Tibial nerve (tissue), 4 donors: Measurements from ENCODE around the gene CYGB. TPM values are rescaled to one million over a fixed set of nuclear protein-coding genes. Genes with fewer than 3 reads are reported as not detected.
"Not testable (repeated sequence)": the region's sequence is repeated elsewhere in the genome, so short reads cannot be mapped to it uniquely, and the experiment has no call there.

Experiments used
- DNase-seq, 2 donors: peaks; one replicate each; pipeline ENCODE4 v3.0.0-alpha.2; 2019; ENCODE audit warnings: low spot score in 2 of 2
- H3K27ac ChIP-seq, 4 donors: fragments of 200-600 bp; sonication (generic) in 3 of 4; one replicate each; pipeline ENCODE4 v1.5.1; 2017 to 2019; ENCODE audit warnings: mild to moderate bottlenecking in 1 of 4
- H3K27me3 ChIP-seq, 2 donors: fragments of 200-600 bp; sonication (generic) in 1 of 2; one replicate each; pipeline versions ENCODE4 v1.5.1 to v1.6.0; 2017 to 2019
- H3K36me3 ChIP-seq, 3 donors: fragments of 200-600 bp; sonication (generic); one replicate each; pipeline ENCODE4 v1.5.1; 2018 to 2019
- H3K4me1 ChIP-seq, 4 donors: fragments of 200-600 bp; sonication (generic) in 3 of 4; one replicate each; pipeline ENCODE4 v1.5.1; 2017 to 2019
- H3K4me3 ChIP-seq, 4 donors: fragments of 200-600 bp; sonication (generic) in 3 of 4; one replicate each; pipeline ENCODE4 v1.5.1; 2017 to 2019; ENCODE audit warnings: mild to moderate bottlenecking in 1 of 4, moderate library complexity in 1 of 4
- H3K9me3 ChIP-seq, 4 donors: fragments of 200-600 bp; sonication (generic) in 3 of 4; one replicate each; pipeline ENCODE4 v1.5.1; 2017 to 2019
- EP300 ChIP-seq, 2 donors: sonication (generic); formaldehyde crosslinking; IDR thresholded peaks; one replicate each; pipeline ENCODE4 v1.6.1; 2017; ENCODE audit warnings: antibody characterized with exemption in 2 of 2, mild to moderate bottlenecking in 1 of 2
- POLR2A ChIP-seq, 2 donors: fragments of 450-650 bp; IDR thresholded peaks; one replicate each; pipeline ENCODE4 v1.6.1; 2017; ENCODE audit warnings: antibody characterized with exemption in 2 of 2, mild to moderate bottlenecking in 2 of 2, moderate library complexity in 2 of 2
- WGBS, 2 donors: methylation state at CpG; one replicate each; pipeline ENCODE4 v1.1.5; 2018; 5-methylcytosine and 5-hydroxymethylcytosine counted together
- total RNA-seq, 4 donors: library from RNA; depleted of rRNA; stranded (reverse); fragments of >200 nt; gene quantifications; one replicate each; pipeline ENCODE4 v1.1.0, GENCODE V29; 2016
- TF ChIP-seq, protein P1 (sequence below), 5 experiments: fragments of 200-600 bp in 3 of 5; fragments of 450-650 bp in 2 of 5; sonication (generic) in 3 of 5; IDR thresholded peaks; one replicate each; pipeline ENCODE4 v1.5.1; 2016 to 2019; ENCODE audit warnings: antibody characterized with exemption in 5 of 5, mild to moderate bottlenecking in 3 of 5, moderate library complexity in 2 of 5

The CYGB gene
- total RNA-seq, 4 donors from 2014 or later, result 40.2 to 59.2 (median 48.8) TPM

DNA sequence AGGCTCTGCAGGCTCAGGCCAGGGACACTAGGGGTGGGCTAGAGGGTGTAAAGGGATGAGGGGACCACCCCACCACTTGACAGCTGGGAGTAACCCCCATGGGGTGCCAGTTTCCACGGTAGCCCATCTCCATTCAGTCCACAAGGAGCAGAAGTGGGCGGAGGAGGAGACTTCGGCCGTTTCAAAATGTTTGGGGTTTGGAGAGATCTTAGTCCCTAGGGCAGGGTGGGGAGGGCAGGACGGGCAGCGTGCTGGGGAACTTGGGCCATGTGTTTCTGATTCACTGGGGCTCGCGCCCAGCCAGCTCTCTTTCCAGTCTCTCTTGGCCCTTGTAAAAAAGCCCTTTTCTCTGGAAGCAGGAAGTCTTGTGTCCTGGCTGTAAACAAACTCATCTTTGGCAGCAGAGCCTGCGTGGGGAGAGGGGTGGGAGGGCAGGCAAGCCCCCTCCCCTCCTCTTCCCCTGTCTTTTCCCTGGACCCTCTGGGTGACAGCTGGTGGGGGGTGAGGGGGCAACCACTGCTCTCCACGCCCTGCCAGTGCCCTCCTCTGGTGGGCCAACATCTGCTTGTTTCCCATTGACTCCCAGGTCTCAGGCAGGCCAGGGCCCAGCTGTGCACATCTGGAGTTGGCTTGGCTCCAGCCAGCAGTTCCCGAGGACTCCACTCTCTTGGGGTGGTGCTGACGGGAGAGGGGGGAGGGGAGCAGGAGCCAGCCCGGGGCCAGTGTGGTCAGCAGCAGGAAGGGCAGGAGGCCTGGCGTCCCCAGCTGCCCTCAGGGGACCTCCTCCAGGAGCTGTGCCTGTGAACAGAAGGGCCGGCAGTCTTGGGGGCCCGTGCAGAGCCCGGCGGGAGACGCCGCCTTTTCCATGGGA, 8.1 kb downstream of the CYGB start:
- Histone ChIP-seq H3K4me1 (peaks cover 0 to 72% (median 59%) of the 10 kb centered on the region in 4 donors), H3K27ac (peak overlapping the region; percentile 81 to 99 (median 92)), H3K9me3 (no peaks in the 10 kb centered on the region), H3K4me3 (peak overlapping the region; percentile 3 to 30 (median 15)), H3K36me3 (no peaks in the 10 kb centered on the region), H3K27me3 (no peaks in the 10 kb centered on the region)
- 5 to 15% methylated on average over 15 to 20 of the region's 20 CpGs for WGBS, 2 donors
- TF ChIP-seq, protein P1, sequence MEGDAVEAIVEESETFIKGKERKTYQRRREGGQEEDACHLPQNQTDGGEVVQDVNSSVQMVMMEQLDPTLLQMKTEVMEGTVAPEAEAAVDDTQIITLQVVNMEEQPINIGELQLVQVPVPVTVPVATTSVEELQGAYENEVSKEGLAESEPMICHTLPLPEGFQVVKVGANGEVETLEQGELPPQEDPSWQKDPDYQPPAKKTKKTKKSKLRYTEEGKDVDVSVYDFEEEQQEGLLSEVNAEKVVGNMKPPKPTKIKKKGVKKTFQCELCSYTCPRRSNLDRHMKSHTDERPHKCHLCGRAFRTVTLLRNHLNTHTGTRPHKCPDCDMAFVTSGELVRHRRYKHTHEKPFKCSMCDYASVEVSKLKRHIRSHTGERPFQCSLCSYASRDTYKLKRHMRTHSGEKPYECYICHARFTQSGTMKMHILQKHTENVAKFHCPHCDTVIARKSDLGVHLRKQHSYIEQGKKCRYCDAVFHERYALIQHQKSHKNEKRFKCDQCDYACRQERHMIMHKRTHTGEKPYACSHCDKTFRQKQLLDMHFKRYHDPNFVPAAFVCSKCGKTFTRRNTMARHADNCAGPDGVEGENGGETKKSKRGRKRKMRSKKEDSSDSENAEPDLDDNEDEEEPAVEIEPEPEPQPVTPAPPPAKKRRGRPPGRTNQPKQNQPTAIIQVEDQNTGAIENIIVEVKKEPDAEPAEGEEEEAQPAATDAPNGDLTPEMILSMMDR (IDR thresholded peaks at IDR 0.05), result peak in 4 of 5 experiments; percentile 1 to 45 (median 18)
- TF ChIP-seq EP300 (IDR thresholded peaks at IDR 0.05) (peak; percentile 58 to 81), POLR2A (IDR thresholded peaks at IDR 0.05) (no peak)
- DNase-seq, result peak; percentile 84 to 87

- peak overlapping the region; percentile 81 to 99 (median 92) for H3K27ac ChIP-seq
- 43 to 56% methylated on average over 27 to 31 of the region's 31 CpGs for WGBS, 2 donors
- H3K36me3 ChIP-seq, result no peaks in the 10 kb centered on the region
- H3K4me3 ChIP-seq, result peak overlapping the region in 2 of 4 donors; percentile 19 to 30
- DNase-seq, result no peak
- no peaks in the 10 kb centered on the region for H3K27me3 ChIP-seq
- H3K4me1 ChIP-seq, result peaks cover 0 to 76% (median 61%) of the 10 kb centered on the region in 4 donors
- no peak for TF ChIP-seq EP300 (IDR thresholded peaks at IDR 0.05)
- TF ChIP-seq, protein P1 (IDR thresholded peaks at IDR 0.05), result peak in 1 of 5 experiments; percentile 27
- no peaks in the 10 kb centered on the region for H3K9me3 ChIP-seq
Measured at GRCh38 chr17:76528528-76529223, 8.8 kb downstream of the CYGB start.

DNA sequence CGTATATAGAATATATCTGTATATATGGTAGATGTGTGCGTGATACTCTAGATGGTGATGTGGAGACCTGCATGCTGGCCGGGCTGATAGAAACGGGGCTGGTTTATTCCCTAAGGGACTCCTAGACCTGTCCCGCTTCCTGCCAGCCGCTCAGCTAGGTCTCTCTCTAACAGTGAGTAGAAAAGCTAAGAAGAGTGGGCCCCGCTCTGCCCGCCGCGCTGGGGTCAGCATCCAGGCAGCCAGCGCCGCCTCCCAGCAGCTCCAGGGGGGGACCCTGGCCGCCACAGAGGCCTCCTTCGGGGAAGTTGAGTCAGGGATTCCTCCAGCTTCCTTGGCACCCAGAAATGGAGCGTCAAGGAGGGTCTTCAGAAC, 9.4 kb downstream of the CYGB start:
- Histone ChIP-seq H3K27ac (peak overlapping the region; percentile 81 to 99 (median 92)), H3K36me3 (no peaks in the 10 kb centered on the region), H3K4me3 (peak overlapping the region in 1 of 4 donors; percentile 30), H3K4me1 (peaks cover 0 to 81% (median 62%) of the 10 kb centered on the region in 4 donors), H3K27me3 (no peaks in the 10 kb centered on the region), H3K9me3 (no peaks in the 10 kb centered on the region)
- no peak for TF ChIP-seq POLR2A (IDR thresholded peaks at IDR 0.05)
- TF ChIP-seq, protein P1 (IDR thresholded peaks at IDR 0.05), result no peak
- no peak for TF ChIP-seq EP300 (IDR thresholded peaks at IDR 0.05)
- no peak for DNase-seq
- WGBS, 2 donors, result 71 to 73% methylated on average over 15 of the region's 15 CpGs

DNA sequence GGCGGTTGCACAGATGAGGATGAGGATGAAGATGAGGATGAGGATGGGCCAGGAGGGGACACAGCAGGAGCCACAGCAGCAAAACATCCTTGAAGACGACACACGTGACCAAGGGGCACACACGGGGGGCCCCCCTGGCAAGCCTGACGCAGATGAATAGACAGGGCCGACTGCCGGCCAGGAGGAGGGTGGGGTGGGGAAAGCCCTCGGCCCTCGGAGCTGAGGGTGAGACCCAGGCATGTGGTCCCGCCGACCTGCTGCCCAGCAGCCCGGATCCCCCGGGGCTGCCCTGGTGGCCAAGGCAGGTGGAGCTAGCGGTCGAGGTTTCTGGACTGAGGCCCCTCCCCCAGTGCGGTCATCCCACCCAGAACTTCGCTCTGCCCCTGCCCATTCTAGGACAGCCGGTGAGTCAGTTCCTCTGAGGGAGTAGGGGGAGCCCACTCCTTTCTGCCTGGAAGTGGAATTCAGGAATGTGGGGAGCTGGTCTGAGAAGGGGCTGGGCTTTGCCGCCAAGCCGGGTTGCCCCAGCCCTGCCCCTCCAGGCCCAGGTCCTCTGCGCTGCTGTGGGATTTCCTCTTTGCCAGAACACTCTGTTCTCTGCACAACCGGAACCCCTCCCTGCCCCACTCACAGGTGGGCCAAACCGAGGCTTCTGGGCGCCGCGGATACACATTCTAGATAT, 9.9 kb downstream of the CYGB start:
- Histone ChIP-seq H3K27me3 (no peaks in the 10 kb centered on the region), H3K4me3 (peak overlapping the region in 1 of 4 donors; percentile 30), H3K9me3 (no peaks in the 10 kb centered on the region), H3K4me1 (peaks cover 0 to 81% (median 62%) of the 10 kb centered on the region in 4 donors), H3K27ac (peak overlapping the region; percentile 81 to 99 (median 92)), H3K36me3 (no peaks in the 10 kb centered on the region)
- DNase-seq, result peak; percentile 67 to 73
- TF ChIP-seq, protein P1 (IDR thresholded peaks at IDR 0.05), result peak in 2 of 5 experiments; percentile 72 to 77
- TF ChIP-seq EP300 (IDR thresholded peaks at IDR 0.05), result peak; percentile 82 to 87
- peak in 1 of 2 donors; percentile 31 for TF ChIP-seq POLR2A (IDR thresholded peaks at IDR 0.05)
- 26 to 41% methylated on average over 23 to 24 of the region's 26 CpGs for WGBS, 2 donors

GRCh38 chr17:76527016-76527415, 10.5 kb downstream of the CYGB start:
- not testable (repeated sequence) for H3K9me3 ChIP-seq, H3K27me3 ChIP-seq, H3K36me3 ChIP-seq, DNase-seq, H3K4me3 ChIP-seq
- Histone ChIP-seq H3K27ac (peak overlapping the region; percentile 72 to 99 (median 92)), H3K4me1 (peaks cover 0 to 75% (median 62%) of the 10 kb centered on the region in 4 donors)
- WGBS, 2 donors, result 73 to 80% methylated on average over 9 of the region's 9 CpGs

DNA sequence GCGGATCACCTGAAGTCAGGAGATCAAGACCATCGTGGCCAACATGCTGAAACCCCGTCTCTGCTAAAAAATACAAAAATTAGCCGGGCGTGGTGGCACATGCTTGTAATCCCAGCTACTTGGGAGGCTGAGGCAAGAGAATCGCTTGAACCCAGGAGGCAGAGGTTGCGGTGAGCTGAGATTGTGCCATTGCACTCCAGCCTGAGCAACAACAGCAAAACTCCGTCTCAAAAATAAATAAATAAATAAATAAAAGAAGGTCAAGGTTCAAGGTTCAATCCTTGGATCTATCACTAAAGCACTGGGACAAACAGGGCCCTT, 12.0 kb downstream of the CYGB start:
- not testable (repeated sequence) for H3K27me3 ChIP-seq, H3K4me3 ChIP-seq, DNase-seq, H3K9me3 ChIP-seq, H3K36me3 ChIP-seq
- peaks cover 0 to 60% (median 47%) of the 10 kb centered on the region in 4 donors for H3K4me1 ChIP-seq
- H3K27ac ChIP-seq, result peak overlapping the region in 2 of 4 donors; percentile 48 to 62
- 83 to 89% methylated on average over 8 of the region's 8 CpGs for WGBS, 2 donors
